Measurements from ENCODE around the gene SLC9B1.
"Not testable (repeated sequence)": the region's sequence is repeated elsewhere in the genome, so short reads cannot be mapped to it uniquely, and the experiment has no call there.

The SLC9B1 gene

GRCh38 chr4:102878349-102878748 is 141.2 kb downstream of the SLC9B1 start:
- DNase-seq (ENCODE audit: low read depth in 3 of 3), result not testable (repeated sequence)

GRCh38 chr4:102877477-102878106 is 141.9 kb downstream of the SLC9B1 start:
- DNase-seq (ENCODE audit: low read depth in 3 of 3), result not testable (repeated sequence)

GRCh38 chr4:102871772-102872171 is 147.7 kb downstream of the SLC9B1 start:
- no peak for DNase-seq (ENCODE audit: low read depth in 3 of 3)

GRCh38 chr4:102869569-102870197 is 149.8 kb downstream of the SLC9B1 start:
- peak in 2 of 3 donors; percentile 11 to 46 for DNase-seq (ENCODE audit: low read depth in 3 of 3)

GRCh38 chr4:102868781-102869568 is 150.5 kb downstream of the SLC9B1 start, which contains the start of gene CISD2:
Gene CISD2, plus strand, starts transcription at chr4:102868992. Its CDS starts 93 bp downstream, at chr4:102869085.
- DNase-seq (ENCODE audit: low read depth in 3 of 3), result peak; percentile 73 to 88 (median 88)

GRCh38 chr4:102868153-102868780 is 151.2 kb downstream of the SLC9B1 start:
- peak in 2 of 3 donors; percentile 11 to 15 for DNase-seq (ENCODE audit: low read depth in 3 of 3)

GRCh38 chr4:102867278-102868152 is 152.0 kb downstream of the SLC9B1 start:
- no peak for DNase-seq (ENCODE audit: low read depth in 3 of 3)

GRCh38 chr4:102865327-102865726 is 154.2 kb downstream of the SLC9B1 start:
- DNase-seq (ENCODE audit: low read depth in 3 of 3), result not testable (repeated sequence)

GRCh38 chr4:102862747-102863146 is 156.8 kb downstream of the SLC9B1 start:
- no peak for DNase-seq (ENCODE audit: low read depth in 3 of 3)

GRCh38 chr4:102862016-102862415 is 157.5 kb downstream of the SLC9B1 start:
- no peak for DNase-seq (ENCODE audit: low read depth in 3 of 3)

- no peak for DNase-seq (ENCODE audit: low read depth in 3 of 3)
These were observed 158.7 kb downstream of the SLC9B1 start for GRCh38 chr4:102860611-102861324.

GRCh38 chr4:102858828-102859464 is 160.6 kb downstream of the SLC9B1 start:
- DNase-seq (ENCODE audit: low read depth in 3 of 3), result no peak
